ENCODE results near the gene SLC25A21.
"Not testable (repeated sequence)": the region's sequence is repeated elsewhere in the genome, so short reads cannot be mapped to it uniquely, and the experiment has no call there.

The SLC25A21 gene

GRCh38 chr14:36863271-36863670 lies 309.1 kb downstream of the SLC25A21 start:
- Mint-ChIP-seq H3K36me3 (ENCODE audit: insufficient read depth) (no peaks in the 10 kb centered on the region), H3K27me3 (no peaks in the 10 kb centered on the region), H3K27ac (ENCODE audit: low read depth) (no peak overlapping the region), H3K9me3 (peaks cover 17% of the 10 kb centered on the region), H3K4me3 (no peak overlapping the region), H3K4me1 (no peaks in the 10 kb centered on the region)
- DNase-seq (ENCODE audit: low spot score in 2 of 2) (no peak), ATAC-seq (replicated peaks; ENCODE audit: extremely low read depth, poor library complexity, severe bottlenecking) (no peak)

GRCh38 chr14:36862237-36862636 lies 310.2 kb downstream of the SLC25A21 start:
- peaks cover 11% of the 10 kb centered on the region for H3K9me3 Mint-ChIP-seq

DNA sequence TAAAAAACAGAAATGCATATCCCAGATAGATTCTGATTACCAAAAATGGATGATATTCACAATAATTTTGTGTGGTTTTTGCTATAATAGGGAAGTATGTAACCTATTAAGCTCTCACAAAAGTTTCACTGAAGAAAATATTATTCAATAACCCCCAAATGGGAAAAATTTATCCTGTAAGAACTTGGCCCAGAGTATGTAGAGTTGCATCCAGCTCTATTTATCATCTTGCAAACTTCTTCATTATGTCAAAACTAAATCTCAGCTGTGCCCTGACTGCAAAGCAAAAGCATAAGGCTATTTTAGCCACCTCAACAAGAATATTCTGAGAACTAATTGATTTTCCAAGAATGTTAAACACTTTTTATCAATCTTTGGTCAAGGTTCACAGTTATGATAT lies 311.6 kb downstream of the SLC25A21 start:
- H3K9me3 Mint-ChIP-seq: peaks cover 11% of the 10 kb centered on the region
- no peak overlapping the region for H3K27ac Mint-ChIP-seq (ENCODE audit: low read depth)
- ATAC-seq (replicated peaks; ENCODE audit: extremely low read depth, poor library complexity, severe bottlenecking): no peak
- no peaks in the 10 kb centered on the region for H3K27me3 Mint-ChIP-seq
- H3K4me3 Mint-ChIP-seq: no peak overlapping the region
- DNase-seq (ENCODE audit: low spot score in 2 of 2): no peak
- no peaks in the 10 kb centered on the region for H3K4me1 Mint-ChIP-seq
- no peaks in the 10 kb centered on the region for H3K36me3 Mint-ChIP-seq (ENCODE audit: insufficient read depth)

More at GRCh38 chr14:36862237-36862636, 310.2 kb downstream of the SLC25A21 start:
- not testable (repeated sequence) for H3K27me3 Mint-ChIP-seq; ATAC-seq (replicated peaks; ENCODE audit: extremely low read depth, poor library complexity, severe bottlenecking); DNase-seq (ENCODE audit: low spot score in 2 of 2); H3K27ac Mint-ChIP-seq (ENCODE audit: low read depth); H3K4me1 Mint-ChIP-seq; H3K36me3 Mint-ChIP-seq (ENCODE audit: insufficient read depth); H3K4me3 Mint-ChIP-seq

GRCh38 chr14:36859119-36859518 lies 313.3 kb downstream of the SLC25A21 start:
- Mint-ChIP-seq H3K27ac (ENCODE audit: low read depth) (no peak overlapping the region), H3K4me3 (no peak overlapping the region), H3K36me3 (ENCODE audit: insufficient read depth) (peaks cover 3% of the 10 kb centered on the region), H3K4me1 (no peaks in the 10 kb centered on the region), H3K27me3 (no peaks in the 10 kb centered on the region), H3K9me3 (peaks cover 7% of the 10 kb centered on the region)
- no peak for DNase-seq (ENCODE audit: low spot score in 2 of 2)
- ATAC-seq (replicated peaks; ENCODE audit: extremely low read depth, poor library complexity, severe bottlenecking): no peak

DNA sequence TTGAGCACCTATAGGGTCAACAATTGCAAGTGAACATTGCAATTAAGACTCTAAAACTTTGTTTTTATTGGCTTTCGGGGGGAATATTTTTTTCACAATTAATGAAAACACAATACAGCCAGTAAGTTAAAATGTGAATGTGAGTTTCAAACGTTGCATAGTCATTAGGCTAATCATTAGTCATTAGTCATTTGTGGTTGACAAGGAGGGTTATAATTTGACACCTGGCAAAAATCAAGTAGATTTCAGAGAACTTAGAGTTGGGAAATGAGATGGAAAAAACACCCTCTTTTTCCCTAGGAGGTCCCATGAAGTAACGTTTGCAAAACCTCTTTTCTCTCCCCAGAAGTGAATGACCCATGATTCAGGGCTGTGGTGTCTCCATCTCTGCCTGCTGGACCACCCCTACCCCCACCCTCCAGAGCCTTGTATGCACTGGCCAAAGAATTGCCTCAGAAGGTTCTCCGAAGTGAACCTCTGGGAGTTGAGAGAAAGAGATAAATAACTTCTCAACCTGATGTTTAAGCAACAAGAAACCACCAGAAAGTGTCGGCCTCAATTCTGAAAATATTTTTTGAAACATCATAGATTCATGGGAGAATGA lies 314.5 kb downstream of the SLC25A21 start:
- H3K27ac Mint-ChIP-seq (ENCODE audit: low read depth): no peak overlapping the region
- H3K4me1 Mint-ChIP-seq: no peaks in the 10 kb centered on the region
- DNase-seq (ENCODE audit: low spot score in 2 of 2) (no peak), ATAC-seq (replicated peaks; ENCODE audit: extremely low read depth, poor library complexity, severe bottlenecking) (no peak)
- peaks cover 3% of the 10 kb centered on the region for H3K9me3 Mint-ChIP-seq
- peaks cover 3% of the 10 kb centered on the region for H3K36me3 Mint-ChIP-seq (ENCODE audit: insufficient read depth)
- H3K4me3 Mint-ChIP-seq: no peak overlapping the region
- no peaks in the 10 kb centered on the region for H3K27me3 Mint-ChIP-seq

DNA sequence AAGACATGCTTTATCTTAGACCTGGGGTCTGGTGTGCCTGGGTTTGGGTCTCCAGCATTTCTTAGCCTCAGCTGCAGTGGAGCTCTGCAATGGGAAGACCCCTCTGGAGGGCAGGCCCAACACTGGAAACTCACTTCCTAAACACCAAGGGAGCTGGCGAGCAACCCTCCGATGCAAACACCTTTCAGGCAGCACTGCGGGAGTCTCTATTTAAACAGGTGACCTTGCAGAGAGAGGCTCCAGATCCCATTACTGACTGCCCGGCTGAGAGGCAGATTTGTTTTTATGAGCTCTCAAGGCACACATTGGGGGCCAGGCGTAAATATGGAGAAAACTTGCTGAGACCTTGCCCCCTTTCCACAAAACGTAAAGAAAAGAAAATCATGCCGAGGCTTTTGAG lies 315.3 kb downstream of the SLC25A21 start:
- no peaks in the 10 kb centered on the region for H3K9me3 Mint-ChIP-seq

GRCh38 chr14:36856095-36856878 lies 316.1 kb downstream of the SLC25A21 start:
- ATAC-seq (replicated peaks; ENCODE audit: extremely low read depth, poor library complexity, severe bottlenecking): no peak
- no peak overlapping the region for H3K27ac Mint-ChIP-seq (ENCODE audit: low read depth)
- H3K4me1 Mint-ChIP-seq: no peaks in the 10 kb centered on the region
- H3K9me3 Mint-ChIP-seq: no peaks in the 10 kb centered on the region
- no peaks in the 10 kb centered on the region for H3K27me3 Mint-ChIP-seq
- no peak for DNase-seq (ENCODE audit: low spot score in 2 of 2)
- H3K4me3 Mint-ChIP-seq: no peak overlapping the region
- peaks cover 3% of the 10 kb centered on the region for H3K36me3 Mint-ChIP-seq (ENCODE audit: insufficient read depth)

More for the DNA sequence above, 315.3 kb downstream of the SLC25A21 start:
- Mint-ChIP-seq H3K36me3 (ENCODE audit: insufficient read depth) (peaks cover 3% of the 10 kb centered on the region), H3K4me1 (no peaks in the 10 kb centered on the region), H3K4me3 (no peak overlapping the region), H3K27me3 (no peaks in the 10 kb centered on the region), H3K27ac (ENCODE audit: low read depth) (no peak overlapping the region)
- ATAC-seq (replicated peaks; ENCODE audit: extremely low read depth, poor library complexity, severe bottlenecking) (no peak), DNase-seq (ENCODE audit: low spot score in 2 of 2) (no peak)

- no peaks in the 10 kb centered on the region for H3K4me1 Mint-ChIP-seq
- DNase-seq (ENCODE audit: low spot score in 2 of 2) (no peak), ATAC-seq (replicated peaks; ENCODE audit: extremely low read depth, poor library complexity, severe bottlenecking) (no peak)
- no peak overlapping the region for H3K27ac Mint-ChIP-seq (ENCODE audit: low read depth)
- H3K9me3 Mint-ChIP-seq: peaks cover 5% of the 10 kb centered on the region
- no peak overlapping the region for H3K4me3 Mint-ChIP-seq
- peaks cover 3% of the 10 kb centered on the region for H3K36me3 Mint-ChIP-seq (ENCODE audit: insufficient read depth)
- H3K27me3 Mint-ChIP-seq: no peaks in the 10 kb centered on the region
These were observed 317.0 kb downstream of the SLC25A21 start for GRCh38 chr14:36855396-36855795.

GRCh38 chr14:36852981-36853691 lies 319.3 kb downstream of the SLC25A21 start:
- Mint-ChIP-seq H3K4me3 (no peak overlapping the region), H3K36me3 (ENCODE audit: insufficient read depth) (peaks cover 3% of the 10 kb centered on the region), H3K27me3 (no peaks in the 10 kb centered on the region)

GRCh38 chr14:36848213-36848612 lies 324.2 kb downstream of the SLC25A21 start:
- no peak overlapping the region for H3K4me3 Mint-ChIP-seq
- H3K27me3 Mint-ChIP-seq: no peaks in the 10 kb centered on the region
- H3K36me3 Mint-ChIP-seq (ENCODE audit: insufficient read depth): no peaks in the 10 kb centered on the region
- DNase-seq (ENCODE audit: low spot score in 2 of 2) (no peak), ATAC-seq (replicated peaks; ENCODE audit: extremely low read depth, poor library complexity, severe bottlenecking) (no peak)
- no peaks in the 10 kb centered on the region for H3K4me1 Mint-ChIP-seq
- peaks cover 18% of the 10 kb centered on the region for H3K9me3 Mint-ChIP-seq
- no peak overlapping the region for H3K27ac Mint-ChIP-seq (ENCODE audit: low read depth)

More at GRCh38 chr14:36852981-36853691, 319.3 kb downstream of the SLC25A21 start:
- ATAC-seq (replicated peaks; ENCODE audit: extremely low read depth, poor library complexity, severe bottlenecking) (no peak), DNase-seq (ENCODE audit: low spot score in 2 of 2) (no peak)
- Mint-ChIP-seq H3K27ac (ENCODE audit: low read depth) (no peak overlapping the region), H3K4me1 (no peaks in the 10 kb centered on the region), H3K9me3 (peaks cover 5% of the 10 kb centered on the region)

DNA sequence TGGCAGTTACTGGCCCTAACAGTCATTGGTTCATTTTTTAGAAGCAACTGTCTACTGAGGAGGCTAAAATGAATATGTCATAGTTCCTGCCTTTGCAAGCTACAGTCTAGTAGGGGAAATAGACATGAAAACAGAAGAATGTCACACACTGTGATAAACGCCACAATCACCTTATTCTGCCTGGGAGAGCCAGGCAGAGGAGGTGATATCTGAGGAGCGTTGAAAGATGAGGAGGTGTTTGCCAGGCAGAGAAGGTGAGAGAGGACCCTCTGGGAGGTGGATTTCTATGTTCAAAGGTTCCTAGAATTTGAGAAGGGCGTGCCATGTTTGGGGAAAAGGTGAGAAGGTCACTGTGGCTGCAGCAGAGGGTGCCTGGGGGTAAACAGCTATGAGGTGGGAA lies 325.0 kb downstream of the SLC25A21 start:
- DNase-seq (ENCODE audit: low spot score in 2 of 2) (no peak), ATAC-seq (replicated peaks; ENCODE audit: extremely low read depth, poor library complexity, severe bottlenecking) (no peak)
- H3K27ac Mint-ChIP-seq (ENCODE audit: low read depth): no peak overlapping the region
- H3K4me1 Mint-ChIP-seq: no peaks in the 10 kb centered on the region
- no peak overlapping the region for H3K4me3 Mint-ChIP-seq
- H3K36me3 Mint-ChIP-seq (ENCODE audit: insufficient read depth): no peaks in the 10 kb centered on the region
- H3K27me3 Mint-ChIP-seq: no peaks in the 10 kb centered on the region
- peaks cover 18% of the 10 kb centered on the region for H3K9me3 Mint-ChIP-seq

DNA sequence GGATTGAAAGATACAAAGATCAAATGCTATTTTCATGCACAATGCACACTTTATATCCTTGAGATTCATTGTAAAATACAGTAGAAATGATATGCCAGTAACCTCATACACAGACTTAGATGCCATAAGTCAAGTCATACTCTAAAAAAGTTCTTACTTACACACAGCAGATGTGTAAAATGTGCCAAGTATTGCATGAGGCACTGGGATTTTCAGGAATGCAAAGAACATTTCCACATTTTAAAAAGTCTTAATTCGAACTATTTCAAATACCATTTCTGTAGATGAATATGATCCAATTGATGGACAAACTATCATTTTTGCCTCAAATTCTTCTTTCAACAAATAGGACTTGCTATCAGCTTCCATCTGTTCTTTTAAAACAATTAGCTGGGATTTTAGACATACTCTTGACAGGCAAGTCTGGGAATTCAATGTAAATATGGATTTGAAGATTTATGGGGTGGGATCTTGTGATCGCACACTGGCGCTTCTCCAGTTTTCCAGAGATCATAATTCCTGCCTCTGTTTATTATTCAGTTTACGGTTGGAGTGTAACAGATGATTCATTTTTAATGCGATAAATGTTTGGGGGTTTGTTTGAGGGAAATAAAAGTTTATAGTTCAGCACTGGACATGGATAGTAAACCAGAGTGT lies 326.9 kb downstream of the SLC25A21 start:
- no peak for DNase-seq (ENCODE audit: low spot score in 2 of 2)
- H3K27ac Mint-ChIP-seq (ENCODE audit: low read depth): no peak overlapping the region
- no peaks in the 10 kb centered on the region for H3K4me1 Mint-ChIP-seq
- H3K4me3 Mint-ChIP-seq: no peak overlapping the region
- H3K9me3 Mint-ChIP-seq: peaks cover 13% of the 10 kb centered on the region
- no peak for ATAC-seq (replicated peaks; ENCODE audit: extremely low read depth, poor library complexity, severe bottlenecking)
- H3K36me3 Mint-ChIP-seq (ENCODE audit: insufficient read depth): no peaks in the 10 kb centered on the region
- no peaks in the 10 kb centered on the region for H3K27me3 Mint-ChIP-seq

Measured in central memory CD8-positive, alpha-beta T cell (primary cell).